Prostate gland (tissue), 2 donors: ENCODE measurements around the gene MBOAT1.

Experiments
- CTCF ChIP-seq, 4 experiments: fragments of 200-600 bp in 2 of 4; fragments of 450-650 bp in 2 of 4; sonication (generic) in 2 of 4; IDR thresholded peaks; 1 replicate in 3 of 4; 2 replicates in 1 of 4; pipeline ENCODE4 v1.5.1; 2016 to 2019; ENCODE audit warnings: antibody characterized with exemption in 4 of 4, mild to moderate bottlenecking in 2 of 4, moderate library complexity in 2 of 4
- POLR2AphosphoS5 ChIP-seq: sonication (generic); formaldehyde crosslinking; IDR thresholded peaks from one replicate; pipeline ENCODE4 v1.6.1; 2017; ENCODE audit warnings: antibody characterized with exemption

- TF ChIP-seq CTCF (IDR thresholded peaks at IDR 0.05) (no peak), POLR2AphosphoS5 (no peak)
These were observed 24.1 kb upstream of the MBOAT1 start for GRCh38 chr6:20236344-20236743.
